ENCODE results near the gene OR5K4. TPM values are rescaled to one million over a fixed set of nuclear protein-coding genes. Genes with fewer than 3 reads are reported as not detected.

The OR5K4 gene
- polyA plus RNA-seq, 1 of the 3 experiments (the other 2 are of a cell fraction), result not detected

DNA sequence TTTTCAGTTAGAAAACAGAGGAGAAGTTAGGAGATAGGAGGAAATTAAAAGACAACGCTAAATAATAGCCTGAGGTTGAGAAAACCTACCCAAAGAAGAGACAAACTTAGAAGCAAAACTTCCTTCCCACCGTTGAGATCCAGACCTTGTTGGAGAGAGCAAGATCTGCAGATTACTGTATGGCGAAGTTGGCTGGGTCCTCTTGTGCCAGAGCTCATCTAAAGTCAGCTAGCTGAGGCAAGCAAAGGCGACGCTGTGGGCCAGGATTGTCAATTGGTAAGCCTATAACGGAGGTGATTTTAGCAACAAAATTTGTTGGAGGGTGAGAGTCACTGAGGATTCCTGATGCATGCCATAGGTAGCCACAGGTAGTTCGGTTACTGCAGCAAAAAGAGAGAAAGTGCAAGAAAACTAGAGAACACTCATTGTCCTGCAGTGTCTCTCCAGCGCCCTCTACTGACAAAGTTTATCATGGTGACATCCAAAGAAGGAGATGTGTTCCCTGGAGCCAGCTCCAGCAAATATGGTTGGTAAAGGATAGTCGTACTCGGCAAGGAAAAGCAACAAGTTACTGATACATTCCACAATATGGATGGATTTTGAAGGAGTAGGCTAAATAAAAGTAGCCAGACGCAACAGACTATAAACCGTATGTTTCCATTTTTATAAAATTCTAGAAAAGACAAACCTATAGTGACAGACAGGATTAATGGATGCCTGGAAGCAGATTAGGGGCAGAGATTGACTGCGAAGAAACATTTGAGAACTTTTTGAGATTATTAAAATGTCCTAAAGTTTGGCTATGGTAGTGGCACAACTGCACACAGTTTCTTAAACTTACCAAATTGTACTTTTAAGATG, 9.8 kb upstream of the OR5K4 start:
- Histone ChIP-seq H3K9ac (no peak overlapping the region), H3F3A (replicated peaks; ENCODE audit: insufficient read depth) (no peaks in the 10 kb centered on the region), H3K36me3 (replicated peaks in 1 of 2; ENCODE audit: control insufficient read depth in 1 of 2, insufficient read depth in 2 of 2, low read length in 1 of 2) (no peaks in the 10 kb centered on the region), H2AFZ (ENCODE audit: low read depth) (no peak overlapping the region), H3K4me3 (ENCODE audit: low read depth in 2 of 2, low read length in 1 of 2) (peak overlapping the region in 1 of 2 experiments; percentile 55; a peak in 1 of 4 replicates), H4K20me1 (ENCODE audit: insufficient read depth) (no peaks in the 10 kb centered on the region), H3K79me2 (ENCODE audit: insufficient read depth) (no peaks in the 10 kb centered on the region), H3K27me3 (ENCODE audit: insufficient read depth) (no peaks in the 10 kb centered on the region), H3K9me2 (no peaks in the 10 kb centered on the region), H3K4me2 (no peak overlapping the region), H3K9me3 (no peaks in the 10 kb centered on the region), H3K27ac (ENCODE audit: low read depth in 2 of 2, low read length in 1 of 2) (no peak overlapping the region), H3K4me1 (ENCODE audit: control insufficient read depth in 1 of 2, insufficient read depth in 2 of 2, low read depth in 1 of 2, low read length in 1 of 2) (no peaks in the 10 kb centered on the region)
- TF ChIP-seq, protein P1, sequence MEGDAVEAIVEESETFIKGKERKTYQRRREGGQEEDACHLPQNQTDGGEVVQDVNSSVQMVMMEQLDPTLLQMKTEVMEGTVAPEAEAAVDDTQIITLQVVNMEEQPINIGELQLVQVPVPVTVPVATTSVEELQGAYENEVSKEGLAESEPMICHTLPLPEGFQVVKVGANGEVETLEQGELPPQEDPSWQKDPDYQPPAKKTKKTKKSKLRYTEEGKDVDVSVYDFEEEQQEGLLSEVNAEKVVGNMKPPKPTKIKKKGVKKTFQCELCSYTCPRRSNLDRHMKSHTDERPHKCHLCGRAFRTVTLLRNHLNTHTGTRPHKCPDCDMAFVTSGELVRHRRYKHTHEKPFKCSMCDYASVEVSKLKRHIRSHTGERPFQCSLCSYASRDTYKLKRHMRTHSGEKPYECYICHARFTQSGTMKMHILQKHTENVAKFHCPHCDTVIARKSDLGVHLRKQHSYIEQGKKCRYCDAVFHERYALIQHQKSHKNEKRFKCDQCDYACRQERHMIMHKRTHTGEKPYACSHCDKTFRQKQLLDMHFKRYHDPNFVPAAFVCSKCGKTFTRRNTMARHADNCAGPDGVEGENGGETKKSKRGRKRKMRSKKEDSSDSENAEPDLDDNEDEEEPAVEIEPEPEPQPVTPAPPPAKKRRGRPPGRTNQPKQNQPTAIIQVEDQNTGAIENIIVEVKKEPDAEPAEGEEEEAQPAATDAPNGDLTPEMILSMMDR (IDR thresholded peaks at IDR 0.05), result peak; percentile 74
- no peak for TF ChIP-seq FOXJ3 (CRISPR knock-in tag; IDR thresholded peaks at IDR 0.05)
- peak; percentile 54 for TF ChIP-seq RAD21 (IDR thresholded peaks at IDR 0.05; ENCODE audit: low read length)
- TF ChIP-seq SMC3 (IDR thresholded peaks at IDR 0.05; ENCODE audit: low read depth, low read length), result peak; percentile 35; the same call in 1 of the 2 replicates
- WGBS (ENCODE audit: low lambda C conversion rate), result 10% methylated on average over 13 of the region's 13 CpGs
- ChIA-PET CTCF (interaction anchor here (0.6 to 4.0 kb wide), 16 partner anchors 10 to 469 kb away, joined by 3 to 19 read pairs (median 4); no protein-coding TSS in a partner anchor), POLR2A (no interaction called here)
- peak; percentile 22 for DNase-seq

DNA sequence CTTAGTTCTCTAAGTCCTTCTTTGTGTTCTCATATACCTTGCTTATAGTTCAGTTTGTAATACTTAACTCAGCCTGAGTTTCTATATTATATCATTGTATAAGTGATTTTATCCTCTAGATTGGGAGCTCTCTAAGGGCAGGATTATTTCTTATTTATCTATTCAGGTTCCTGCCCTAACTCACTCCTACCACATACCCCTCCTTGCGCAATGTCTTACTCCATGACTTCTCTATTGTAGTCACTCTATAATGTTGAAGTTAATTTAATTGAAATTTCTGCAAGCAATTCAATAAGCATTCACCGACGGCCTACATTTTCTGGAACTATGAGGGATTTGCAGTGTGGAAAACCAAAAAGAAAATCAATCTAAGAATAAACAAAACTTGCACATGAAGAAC, 3.6 kb upstream of the OR5K4 start:
- no peaks in the 10 kb centered on the region for H3K79me2 ChIP-seq (ENCODE audit: insufficient read depth)
- H3K9ac ChIP-seq, result no peak overlapping the region
- H3K27ac ChIP-seq (ENCODE audit: low read depth in 2 of 2, low read length in 1 of 2), result no peak overlapping the region
- CTCF ChIA-PET, result no interaction called here
- no peaks in the 10 kb centered on the region for H3F3A ChIP-seq (replicated peaks; ENCODE audit: insufficient read depth)
- no peaks in the 10 kb centered on the region for H3K36me3 ChIP-seq (replicated peaks in 1 of 2; ENCODE audit: control insufficient read depth in 1 of 2, insufficient read depth in 2 of 2, low read length in 1 of 2)
- WGBS (ENCODE audit: low lambda C conversion rate), result 14% methylated on average over 3 of the region's 3 CpGs
- no peaks in the 10 kb centered on the region for H3K9me2 ChIP-seq
- no peaks in the 10 kb centered on the region for H3K27me3 ChIP-seq (ENCODE audit: insufficient read depth)
- POLR2A ChIA-PET, result no interaction called here
- H3K9me3 ChIP-seq, result no peaks in the 10 kb centered on the region
- no peaks in the 10 kb centered on the region for H3K4me1 ChIP-seq (ENCODE audit: control insufficient read depth in 1 of 2, insufficient read depth in 2 of 2, low read depth in 1 of 2, low read length in 1 of 2)
- no peak overlapping the region for H2AFZ ChIP-seq (ENCODE audit: low read depth)
- no peak overlapping the region for H3K4me3 ChIP-seq (ENCODE audit: low read depth in 2 of 2, low read length in 1 of 2)
- H3K4me2 ChIP-seq, result no peak overlapping the region
- no peak for TF ChIP-seq NRF1 (IDR thresholded peaks at IDR 0.05; ENCODE audit: low read depth, low read length)
- TF ChIP-seq, protein P2, sequence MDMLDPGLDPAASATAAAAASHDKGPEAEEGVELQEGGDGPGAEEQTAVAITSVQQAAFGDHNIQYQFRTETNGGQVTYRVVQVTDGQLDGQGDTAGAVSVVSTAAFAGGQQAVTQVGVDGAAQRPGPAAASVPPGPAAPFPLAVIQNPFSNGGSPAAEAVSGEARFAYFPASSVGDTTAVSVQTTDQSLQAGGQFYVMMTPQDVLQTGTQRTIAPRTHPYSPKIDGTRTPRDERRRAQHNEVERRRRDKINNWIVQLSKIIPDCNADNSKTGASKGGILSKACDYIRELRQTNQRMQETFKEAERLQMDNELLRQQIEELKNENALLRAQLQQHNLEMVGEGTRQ (IDR thresholded peaks at IDR 0.05; ENCODE audit: borderline replicate concordance, low read depth, low read length), result no peak
- TF ChIP-seq MEF2A (IDR thresholded peaks at IDR 0.05; ENCODE audit: borderline replicate concordance, low read depth), result no peak
- TF ChIP-seq, protein P3, sequence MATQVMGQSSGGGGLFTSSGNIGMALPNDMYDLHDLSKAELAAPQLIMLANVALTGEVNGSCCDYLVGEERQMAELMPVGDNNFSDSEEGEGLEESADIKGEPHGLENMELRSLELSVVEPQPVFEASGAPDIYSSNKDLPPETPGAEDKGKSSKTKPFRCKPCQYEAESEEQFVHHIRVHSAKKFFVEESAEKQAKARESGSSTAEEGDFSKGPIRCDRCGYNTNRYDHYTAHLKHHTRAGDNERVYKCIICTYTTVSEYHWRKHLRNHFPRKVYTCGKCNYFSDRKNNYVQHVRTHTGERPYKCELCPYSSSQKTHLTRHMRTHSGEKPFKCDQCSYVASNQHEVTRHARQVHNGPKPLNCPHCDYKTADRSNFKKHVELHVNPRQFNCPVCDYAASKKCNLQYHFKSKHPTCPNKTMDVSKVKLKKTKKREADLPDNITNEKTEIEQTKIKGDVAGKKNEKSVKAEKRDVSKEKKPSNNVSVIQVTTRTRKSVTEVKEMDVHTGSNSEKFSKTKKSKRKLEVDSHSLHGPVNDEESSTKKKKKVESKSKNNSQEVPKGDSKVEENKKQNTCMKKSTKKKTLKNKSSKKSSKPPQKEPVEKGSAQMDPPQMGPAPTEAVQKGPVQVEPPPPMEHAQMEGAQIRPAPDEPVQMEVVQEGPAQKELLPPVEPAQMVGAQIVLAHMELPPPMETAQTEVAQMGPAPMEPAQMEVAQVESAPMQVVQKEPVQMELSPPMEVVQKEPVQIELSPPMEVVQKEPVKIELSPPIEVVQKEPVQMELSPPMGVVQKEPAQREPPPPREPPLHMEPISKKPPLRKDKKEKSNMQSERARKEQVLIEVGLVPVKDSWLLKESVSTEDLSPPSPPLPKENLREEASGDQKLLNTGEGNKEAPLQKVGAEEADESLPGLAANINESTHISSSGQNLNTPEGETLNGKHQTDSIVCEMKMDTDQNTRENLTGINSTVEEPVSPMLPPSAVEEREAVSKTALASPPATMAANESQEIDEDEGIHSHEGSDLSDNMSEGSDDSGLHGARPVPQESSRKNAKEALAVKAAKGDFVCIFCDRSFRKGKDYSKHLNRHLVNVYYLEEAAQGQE (IDR thresholded peaks at IDR 0.05; ENCODE audit: low read depth, low read length), result no peak
- no peak for TF ChIP-seq JUND (IDR thresholded peaks at IDR 0.05)
- TF ChIP-seq, protein P4, sequence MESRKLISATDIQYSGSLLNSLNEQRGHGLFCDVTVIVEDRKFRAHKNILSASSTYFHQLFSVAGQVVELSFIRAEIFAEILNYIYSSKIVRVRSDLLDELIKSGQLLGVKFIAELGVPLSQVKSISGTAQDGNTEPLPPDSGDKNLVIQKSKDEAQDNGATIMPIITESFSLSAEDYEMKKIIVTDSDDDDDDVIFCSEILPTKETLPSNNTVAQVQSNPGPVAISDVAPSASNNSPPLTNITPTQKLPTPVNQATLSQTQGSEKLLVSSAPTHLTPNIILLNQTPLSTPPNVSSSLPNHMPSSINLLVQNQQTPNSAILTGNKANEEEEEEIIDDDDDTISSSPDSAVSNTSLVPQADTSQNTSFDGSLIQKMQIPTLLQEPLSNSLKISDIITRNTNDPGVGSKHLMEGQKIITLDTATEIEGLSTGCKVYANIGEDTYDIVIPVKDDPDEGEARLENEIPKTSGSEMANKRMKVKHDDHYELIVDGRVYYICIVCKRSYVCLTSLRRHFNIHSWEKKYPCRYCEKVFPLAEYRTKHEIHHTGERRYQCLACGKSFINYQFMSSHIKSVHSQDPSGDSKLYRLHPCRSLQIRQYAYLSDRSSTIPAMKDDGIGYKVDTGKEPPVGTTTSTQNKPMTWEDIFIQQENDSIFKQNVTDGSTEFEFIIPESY (IDR thresholded peaks at IDR 0.05; ENCODE audit: borderline replicate concordance, low read depth), result no peak
- no peak for TF ChIP-seq YY1 (IDR thresholded peaks at IDR 0.05; ENCODE audit: low read depth)
- no peak for TF ChIP-seq RAD21 (IDR thresholded peaks at IDR 0.05; ENCODE audit: low read length)
- no peak for TF ChIP-seq RXRA (IDR thresholded peaks at IDR 0.05; ENCODE audit: borderline replicate concordance, low read depth)
- TF ChIP-seq EZH2phosphoT487 (IDR thresholded peaks at IDR 0.05; ENCODE audit: borderline replicate concordance, low read depth), result no peak
- TF ChIP-seq SIN3A (IDR thresholded peaks at IDR 0.05; ENCODE audit: borderline replicate concordance, low read depth, low read length), result no peak
- TF ChIP-seq TEAD4 (IDR thresholded peaks at IDR 0.05; ENCODE audit: borderline replicate concordance, insufficient read depth), result no peak
- TF ChIP-seq GATA2 (CRISPR knock-in tag; IDR thresholded peaks at IDR 0.05), result no peak
- no peaks in the 10 kb centered on the region for H4K20me1 ChIP-seq (ENCODE audit: insufficient read depth)
- DNase-seq, result no peak

Data from SK-N-SH (cell line).